CD14-positive monocyte (primary cell): Measurements from ENCODE around the gene TMSB15A. TPM values are rescaled to one million over a fixed set of nuclear protein-coding genes. Genes with fewer than 3 reads are reported as not detected.

Source experiments
- DNase-seq, 3 donors: peaks; one replicate each; pipeline ENCODE4 v3.0.0-alpha.2; 2011 to 2022
- H2AFZ ChIP-seq: 2 replicates; pipeline ENCODE4 v1.6.0; 2012; ENCODE audit warnings: mild to moderate bottlenecking, low read depth, low read length, inconsistent platforms; ENCODE audit not compliant: insufficient read depth, poor library complexity, severe bottlenecking
- H3K27ac ChIP-seq, 2 donors: 1 replicate in 1 of 2; 2 replicates in 1 of 2; pipeline ENCODE4 v1.5.1; 2012 to 2013; ENCODE audit warnings: low read length in 2 of 2, control low read depth in 1 of 2, inconsistent platforms in 1 of 2, low read depth in 1 of 2, mild to moderate bottlenecking in 1 of 2
- H3K27me3 ChIP-seq, 2 donors: one replicate each; pipeline versions ENCODE4 v1.6.0 to v1.6.1; 2011 to 2013; ENCODE audit warnings: low read length in 2 of 2; ENCODE audit not compliant: control insufficient read depth in 2 of 2, insufficient read depth in 2 of 2
- H3K36me3 ChIP-seq, 2 donors: replicated peaks in 1 of 2; 1 replicate in 1 of 2; 2 replicates in 1 of 2; pipeline versions ENCODE4 v1.5.1 to v1.6.1; 2012 to 2013; ENCODE audit warnings: low read length in 2 of 2, control low read depth in 1 of 2, inconsistent platforms in 1 of 2, mild to moderate bottlenecking in 1 of 2; ENCODE audit not compliant: insufficient read depth in 2 of 2, control insufficient read depth in 1 of 2
- H3K4me1 ChIP-seq, 2 donors: 1 replicate in 1 of 2; 2 replicates in 1 of 2; pipeline versions ENCODE4 v1.5.1 to v1.6.1; 2012 to 2013; ENCODE audit warnings: low read length in 2 of 2, control low read depth in 1 of 2, inconsistent platforms in 1 of 2, mild to moderate bottlenecking in 1 of 2, moderate library complexity in 1 of 2; ENCODE audit not compliant: insufficient read depth in 2 of 2, control insufficient read depth in 1 of 2
- H3K4me2 ChIP-seq: replicated peaks from 2 replicates; pipeline ENCODE3; 2012; ENCODE audit warnings: low read length, moderate library complexity, mild to moderate bottlenecking; ENCODE audit not compliant: poor library complexity, severe bottlenecking; ENCODE audit errors: extremely low read depth
- H3K4me3 ChIP-seq, 3 experiments: fragments of 200-600 bp in 1 of 3; sonication (generic) in 1 of 3; replicated peaks in 1 of 3; 1 replicate in 2 of 3; 2 replicates in 1 of 3; pipeline ENCODE4 v1.5.1; 2011 to 2013; ENCODE audit warnings: low read length in 3 of 3, mild to moderate bottlenecking in 3 of 3, control low read depth in 2 of 3, low read depth in 2 of 3, inconsistent platforms in 1 of 3, moderate library complexity in 1 of 3
- H3K79me2 ChIP-seq: 2 replicates; pipeline ENCODE4 v1.6.0; 2012; ENCODE audit warnings: mild to moderate bottlenecking, control low read depth, inconsistent platforms, low read length, moderate library complexity; ENCODE audit not compliant: insufficient read depth
- H3K9ac ChIP-seq: 2 replicates; pipeline ENCODE4 v1.6.0; 2017; ENCODE audit warnings: low read length, mild to moderate bottlenecking; ENCODE audit not compliant: insufficient read depth, poor library complexity, severe bottlenecking
- H3K9me3 ChIP-seq, 2 donors: replicated peaks in 1 of 2; 1 replicate in 1 of 2; 2 replicates in 1 of 2; pipeline versions ENCODE4 v1.5.1 to v1.6.1; 2012 to 2013; ENCODE audit warnings: low read length in 2 of 2, control low read depth in 1 of 2; ENCODE audit not compliant: control insufficient read depth in 1 of 2, insufficient read depth in 1 of 2
- H4K20me1 ChIP-seq: 2 replicates; pipeline ENCODE4 v1.6.0; 2012; ENCODE audit warnings: mild to moderate bottlenecking, low read length, control low read depth, moderate library complexity; ENCODE audit not compliant: insufficient read depth
- H3K27ac Mint-ChIP-seq, 7 donors: one replicate each; pipeline ENCODE4 v1.8.0; 2020; ENCODE audit warnings: mild to moderate bottlenecking in 7 of 7, mixed read lengths in 7 of 7, moderate library complexity in 6 of 7, inconsistent platforms in 2 of 7
- H3K27me3 Mint-ChIP-seq, 3 donors: one replicate each; pipeline ENCODE4 v1.8.0; 2021 to 2022; ENCODE audit warnings: low read depth in 3 of 3, mild to moderate bottlenecking in 3 of 3, mixed read lengths in 3 of 3, moderate library complexity in 3 of 3, inconsistent platforms in 1 of 3
- H3K36me3 Mint-ChIP-seq, 2 donors: one replicate each; pipeline ENCODE4 v1.8.0; 2020; ENCODE audit warnings: mixed read lengths in 2 of 2, inconsistent platforms in 1 of 2, mild to moderate bottlenecking in 1 of 2
- H3K4me1 Mint-ChIP-seq: one replicate; pipeline ENCODE4 v1.8.0; 2020; ENCODE audit warnings: mild to moderate bottlenecking, mixed read lengths
- H3K4me3 Mint-ChIP-seq, 2 donors: one replicate each; pipeline ENCODE4 v1.8.0; 2020; ENCODE audit warnings: mild to moderate bottlenecking in 2 of 2, mixed read lengths in 2 of 2, moderate library complexity in 1 of 2
- H3K9me3 Mint-ChIP-seq, 7 donors: one replicate each; pipeline ENCODE4 v1.8.0; 2020 to 2022; ENCODE audit warnings: mixed read lengths in 7 of 7, mild to moderate bottlenecking in 6 of 7, moderate library complexity in 6 of 7, inconsistent platforms in 2 of 7
- CTCF ChIP-seq: fragments of 200-600 bp; IDR thresholded peaks from one replicate; pipeline ENCODE4 v1.8.0; 2022; ENCODE audit warnings: antibody characterized with exemption, mild to moderate bottlenecking
- WGBS: methylation state at CpG from one replicate; pipeline ENCODE4 v1.1.5; 2013; ENCODE audit warnings: missing lambda C conversion rate; ENCODE audit not compliant: insufficient coverage; 5-methylcytosine and 5-hydroxymethylcytosine counted together
- intact Hi-C, 2 donors: fragments of 100-400 bp; cut with micrococcal nuclease; formaldehyde crosslinking; loops; one replicate each; pipeline versions ENCODE4 v1.15.0 to v1.15.1; 2023
- polyA plus RNA-seq, 3 donors: library from polyadenylated mRNA; depleted of rRNA in 1 of 3; unstranded in 2 of 3; stranded (reverse) in 1 of 3; fragments of 300-500 nt in 2 of 3; fragments of >200 nt in 1 of 3; fragmentation: Illumina TruSeq in 2 of 3; gene quantifications; 1 replicate in 2 of 3; 2 replicates in 1 of 3; pipeline ENCODE4 v1.2.3, GENCODE V29; 2012 to 2021

Gene TMSB15A
- polyA plus RNA-seq, 3 donors = not detected

- Mint-ChIP-seq H3K9me3 (peaks cover 0 to 2% (median 0%) of the 10 kb centered on the region in 7 donors), H3K27ac (peak overlapping the region in 1 of 7 donors; percentile 19), H3K4me1 (no peaks in the 10 kb centered on the region), H3K27me3 (peaks cover 3 to 8% (median 4%) of the 10 kb centered on the region in 3 donors), H3K36me3 (no peaks in the 10 kb centered on the region), H3K4me3 (no peak overlapping the region)
- TF ChIP-seq CTCF = no peak
- WGBS = no CpG with 5 or more reads among the region's 2 CpGs
- Histone ChIP-seq H3K4me2 (no peak overlapping the region), H3K9me3 (no peaks in the 10 kb centered on the region), H3K36me3 (no peaks in the 10 kb centered on the region), H3K4me1 (no peaks in the 10 kb centered on the region), H2AFZ (no peak overlapping the region), H4K20me1 (no peaks in the 10 kb centered on the region), H3K27me3 (no peaks in the 10 kb centered on the region), H3K9ac (no peak overlapping the region), H3K27ac (no peak overlapping the region), H3K4me3 (no peak overlapping the region), H3K79me2 (no peaks in the 10 kb centered on the region)
- no peak for DNase-seq
- intact Hi-C loops = no loop called here
These were observed 44.0 kb upstream of the TMSB15A start for GRCh38 chrX:102560423-102561068.

- Histone ChIP-seq H3K4me2 (no peak overlapping the region), H3K9ac (no peak overlapping the region), H3K36me3 (no peaks in the 10 kb centered on the region), H3K4me1 (no peaks in the 10 kb centered on the region), H3K9me3 (no peaks in the 10 kb centered on the region), H3K27me3 (no peaks in the 10 kb centered on the region), H4K20me1 (no peaks in the 10 kb centered on the region), H3K27ac (no peak overlapping the region), H3K79me2 (no peaks in the 10 kb centered on the region), H3K4me3 (no peak overlapping the region), H2AFZ (no peak overlapping the region)
- intact Hi-C loops = no loop called here
- WGBS = no CpG with 5 or more reads among the region's 2 CpGs
- no peaks in the 10 kb centered on the region for H3K9me3 Mint-ChIP-seq
- no peak overlapping the region for H3K4me3 Mint-ChIP-seq
- no peaks in the 10 kb centered on the region for H3K36me3 Mint-ChIP-seq
- TF ChIP-seq CTCF = no peak
- no peak overlapping the region for H3K27ac Mint-ChIP-seq
- DNase-seq = no peak
- H3K4me1 Mint-ChIP-seq = no peaks in the 10 kb centered on the region
- peaks cover 2 to 5% (median 4%) of the 10 kb centered on the region in 3 donors for H3K27me3 Mint-ChIP-seq
These were observed 42.1 kb upstream of the TMSB15A start for GRCh38 chrX:102558607-102559006.
